ENCODE results near the gene ZKSCAN8.
A peak's percentile ranks its signal among the peaks of the same experiment; 100 is the strongest.
"Not testable (repeated sequence)": the region's sequence is repeated elsewhere in the genome, so short reads cannot be mapped to it uniquely, and the experiment has no call there.

The ZKSCAN8 gene

DNA sequence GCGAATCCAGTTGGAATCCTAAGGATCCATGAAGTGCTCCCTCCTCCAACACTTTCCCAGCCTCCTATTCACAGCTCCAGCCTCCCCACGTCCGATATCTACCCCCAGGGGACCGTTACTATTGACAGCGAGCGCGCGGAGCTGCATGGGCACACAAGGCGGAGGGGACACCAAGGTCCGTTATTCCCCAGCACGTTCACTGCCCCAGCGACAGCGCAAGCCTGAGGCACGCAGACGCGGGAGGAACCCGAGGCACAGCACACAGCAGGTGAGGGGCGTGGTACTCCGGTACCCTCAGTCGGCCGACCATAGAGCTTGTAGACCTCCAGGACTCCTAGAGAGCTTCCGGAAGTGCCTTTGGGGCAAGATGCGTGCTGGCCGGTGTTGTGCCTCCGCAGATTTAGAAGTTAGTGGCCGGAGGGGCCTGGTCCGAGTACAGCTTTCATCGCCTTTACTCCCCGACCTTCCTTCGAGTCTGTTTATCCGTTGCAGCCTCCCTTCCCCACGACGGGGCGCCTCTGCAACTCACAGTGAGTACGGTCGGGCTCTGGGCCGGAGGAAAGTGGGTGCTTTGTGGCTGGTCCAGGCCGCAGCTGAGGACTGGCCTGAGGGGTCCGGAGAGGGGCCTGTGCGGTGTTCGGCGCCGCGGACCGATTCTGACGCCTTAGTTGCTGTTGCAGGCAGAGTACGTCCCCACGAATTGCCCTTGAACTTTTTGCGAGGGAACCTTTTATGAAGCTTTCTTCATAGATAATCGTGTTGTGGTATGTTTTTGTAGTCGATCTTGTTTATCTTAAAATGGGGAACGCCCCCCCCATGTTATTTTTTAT is at the start of gene ZKSCAN8:
TSS of gene ZKSCAN8 (plus strand) at position 384 of the 830 bp plus-strand sequence. CDS start 6,525 bp downstream, outside the sequence.
- H3K4me3 ChIP-seq (ENCODE audit: low read depth, low read length): peak within 1 kb of the TSS; percentile 76
- TF ChIP-seq, protein P1, sequence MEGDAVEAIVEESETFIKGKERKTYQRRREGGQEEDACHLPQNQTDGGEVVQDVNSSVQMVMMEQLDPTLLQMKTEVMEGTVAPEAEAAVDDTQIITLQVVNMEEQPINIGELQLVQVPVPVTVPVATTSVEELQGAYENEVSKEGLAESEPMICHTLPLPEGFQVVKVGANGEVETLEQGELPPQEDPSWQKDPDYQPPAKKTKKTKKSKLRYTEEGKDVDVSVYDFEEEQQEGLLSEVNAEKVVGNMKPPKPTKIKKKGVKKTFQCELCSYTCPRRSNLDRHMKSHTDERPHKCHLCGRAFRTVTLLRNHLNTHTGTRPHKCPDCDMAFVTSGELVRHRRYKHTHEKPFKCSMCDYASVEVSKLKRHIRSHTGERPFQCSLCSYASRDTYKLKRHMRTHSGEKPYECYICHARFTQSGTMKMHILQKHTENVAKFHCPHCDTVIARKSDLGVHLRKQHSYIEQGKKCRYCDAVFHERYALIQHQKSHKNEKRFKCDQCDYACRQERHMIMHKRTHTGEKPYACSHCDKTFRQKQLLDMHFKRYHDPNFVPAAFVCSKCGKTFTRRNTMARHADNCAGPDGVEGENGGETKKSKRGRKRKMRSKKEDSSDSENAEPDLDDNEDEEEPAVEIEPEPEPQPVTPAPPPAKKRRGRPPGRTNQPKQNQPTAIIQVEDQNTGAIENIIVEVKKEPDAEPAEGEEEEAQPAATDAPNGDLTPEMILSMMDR (IDR thresholded peaks at IDR 0.05; ENCODE audit: control insufficient read depth, extremely low read depth, insufficient read depth): no peak
- peak; percentile 67 for DNase-seq (ENCODE audit: low read depth)

DNA sequence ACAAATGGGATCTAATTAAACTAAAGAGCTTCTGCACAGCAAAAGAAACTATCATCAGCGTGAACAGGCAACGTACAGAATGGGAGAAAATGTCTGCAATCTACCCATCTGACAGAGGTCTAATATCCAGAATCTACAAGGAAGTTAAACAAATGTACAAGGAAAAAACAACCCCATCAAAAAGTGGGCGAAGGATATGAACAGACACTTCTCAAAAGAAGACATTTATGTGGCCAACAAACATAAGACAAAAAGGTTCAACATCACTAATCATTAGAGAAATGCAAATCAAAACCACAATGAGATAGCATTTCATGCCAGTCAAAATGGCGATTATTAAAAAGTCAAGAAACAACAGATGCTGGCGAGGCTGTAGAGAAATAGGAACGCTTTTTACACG is 39.5 kb upstream of the ZKSCAN8 start:
- not testable (repeated sequence) for DNase-seq (ENCODE audit: low read depth); H3K4me3 ChIP-seq (ENCODE audit: low read depth, low read length)

DNA sequence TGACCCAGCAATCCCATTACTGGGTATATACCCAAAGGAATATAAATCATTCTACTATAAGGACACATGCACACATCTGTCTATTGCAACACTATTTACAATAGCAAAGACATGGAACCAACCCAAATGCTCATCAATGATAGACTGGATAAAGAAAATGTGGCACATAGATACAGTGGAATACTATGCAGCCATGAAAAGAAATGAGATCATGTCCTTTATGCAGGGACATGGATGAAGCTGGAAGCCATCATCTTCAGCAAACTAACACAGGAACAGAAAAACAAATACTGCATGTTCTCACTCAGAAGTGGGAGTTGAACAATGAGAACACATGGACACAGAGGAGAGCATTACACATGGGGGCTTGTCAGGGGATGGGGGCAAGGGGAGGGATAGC is 39.0 kb upstream of the ZKSCAN8 start:
- H3K4me3 ChIP-seq (ENCODE audit: low read depth, low read length); DNase-seq (ENCODE audit: low read depth): not testable (repeated sequence)

DNA sequence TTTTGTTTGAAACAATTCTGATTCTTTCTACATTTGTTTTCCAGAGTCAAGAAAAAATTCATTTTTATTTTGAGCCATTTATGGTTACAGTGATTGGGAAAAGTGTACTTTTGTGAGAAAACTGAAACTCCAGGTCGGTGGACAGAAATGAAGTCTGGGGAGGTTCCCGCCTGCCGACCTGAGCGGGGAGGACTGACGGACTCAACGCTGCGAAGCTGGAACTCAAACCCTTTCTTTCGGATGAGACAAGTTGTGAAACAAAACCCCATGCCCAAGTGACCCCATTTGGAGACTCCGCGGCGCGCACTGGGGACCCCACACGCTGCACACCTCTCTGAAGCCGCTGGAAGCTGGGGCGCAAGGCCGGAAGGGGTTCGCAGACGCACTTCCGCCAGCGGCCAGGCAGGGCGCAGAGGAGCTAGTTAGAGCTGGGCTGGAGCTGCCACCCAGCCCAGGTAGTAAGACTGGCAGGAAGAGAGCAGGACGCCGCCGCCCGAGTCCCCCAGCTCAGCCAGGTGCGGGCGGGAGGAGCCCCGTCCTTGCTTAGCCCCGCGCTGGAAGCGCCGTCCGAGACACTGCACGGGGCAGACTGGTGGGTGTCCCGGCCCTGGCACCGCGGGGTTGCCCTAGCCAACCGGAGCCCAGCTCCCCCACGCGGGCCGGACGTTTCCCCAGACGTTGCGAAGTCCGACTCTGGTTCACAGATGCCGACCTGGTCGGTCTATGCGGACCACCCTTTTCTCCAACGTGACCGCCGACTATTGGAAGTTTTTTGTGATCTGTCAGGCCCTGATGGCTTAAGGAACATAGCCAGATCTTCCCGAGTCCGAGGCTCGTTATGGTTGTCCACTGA is 37.1 kb upstream of the ZKSCAN8 start:
- peak; percentile 30 for DNase-seq (ENCODE audit: low read depth)
- TF ChIP-seq, protein P1 (IDR thresholded peaks at IDR 0.05; ENCODE audit: control insufficient read depth, extremely low read depth, insufficient read depth): peak; percentile 50
- H3K4me3 ChIP-seq (ENCODE audit: low read depth, low read length): peak overlapping the region; percentile 50

DNA sequence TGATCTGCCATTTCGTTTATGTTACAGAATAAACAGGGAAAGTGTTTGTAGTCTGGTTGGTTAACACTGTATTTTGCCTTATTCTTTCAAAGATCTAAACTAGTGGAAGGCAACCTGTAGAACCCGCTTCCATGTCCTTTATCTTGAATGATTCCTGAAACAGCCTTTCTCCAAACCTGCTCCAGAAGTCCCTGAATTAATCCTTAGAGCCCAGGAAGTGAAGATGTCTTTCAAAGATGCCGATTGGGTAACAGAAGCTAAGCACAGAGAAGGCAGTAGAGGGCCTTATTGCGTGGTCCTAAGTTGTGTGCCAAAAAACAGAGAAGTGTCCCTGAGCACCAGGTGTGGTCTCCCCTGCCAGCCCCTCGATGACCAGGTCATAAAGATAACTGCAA is 36.4 kb upstream of the ZKSCAN8 start:
- no peak for DNase-seq (ENCODE audit: low read depth)
- H3K4me3 ChIP-seq (ENCODE audit: low read depth, low read length): peak overlapping the region; percentile 50
- TF ChIP-seq, protein P1 (IDR thresholded peaks at IDR 0.05; ENCODE audit: control insufficient read depth, extremely low read depth, insufficient read depth): no peak

DNA sequence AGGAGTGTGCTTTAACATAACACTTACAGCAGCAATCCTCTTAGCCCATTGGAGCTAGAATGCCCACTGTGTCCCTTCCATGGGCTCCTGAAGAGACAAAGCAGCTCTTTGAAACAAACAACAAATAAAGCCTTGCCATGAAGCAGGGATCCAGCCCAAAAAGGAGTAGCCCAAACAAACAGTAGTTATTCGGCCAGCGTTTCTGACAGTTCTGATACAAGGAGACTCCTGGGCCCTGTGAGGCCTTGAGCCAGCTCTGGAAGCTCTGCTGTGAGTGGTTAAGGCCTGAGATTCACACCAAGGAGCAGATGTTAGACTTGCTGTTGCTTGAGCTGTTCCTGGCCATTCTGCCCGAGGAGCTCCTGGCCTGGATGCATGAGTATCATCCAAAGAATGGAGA is 34.2 kb upstream of the ZKSCAN8 start:
- H3K4me3 ChIP-seq (ENCODE audit: low read depth, low read length): no peak overlapping the region
- DNase-seq (ENCODE audit: low read depth): no peak
- TF ChIP-seq, protein P1 (IDR thresholded peaks at IDR 0.05; ENCODE audit: control insufficient read depth, extremely low read depth, insufficient read depth): no peak

DNA sequence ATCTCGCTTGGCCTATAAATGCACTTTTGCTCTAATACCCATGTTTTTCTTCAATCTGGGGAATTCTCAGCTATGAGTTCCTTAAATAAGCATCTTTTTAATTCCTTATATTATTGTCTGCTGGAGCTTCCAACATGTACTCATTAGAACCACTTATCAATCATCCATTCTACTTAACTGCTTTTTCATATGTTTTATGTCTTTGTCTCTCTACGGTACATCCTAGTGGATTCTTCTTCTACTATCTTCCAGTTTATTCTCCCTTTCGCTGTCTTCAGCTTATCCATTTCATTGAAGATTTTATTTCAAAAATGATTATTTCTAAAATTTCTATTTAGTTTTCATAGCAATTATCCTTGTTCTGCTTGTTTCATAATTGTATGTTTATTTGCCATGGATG is 29.7 kb upstream of the ZKSCAN8 start:
- TF ChIP-seq, protein P1 (IDR thresholded peaks at IDR 0.05; ENCODE audit: control insufficient read depth, extremely low read depth, insufficient read depth): no peak
- no peak overlapping the region for H3K4me3 ChIP-seq (ENCODE audit: low read depth, low read length)
- DNase-seq (ENCODE audit: low read depth): no peak
